Body of pancreas (tissue), 4 donors: Measurements from ENCODE around the gene LRRC8B. TPM values are rescaled to one million over a fixed set of nuclear protein-coding genes. Genes with fewer than 3 reads are reported as not detected.

Source experiments
- ATAC-seq: fragments of 150-250 bp; one replicate; pipeline ENCODE4 v1.9.1; 2016
- DNase-seq, 4 donors: peaks; one replicate each; pipeline ENCODE4 v3.0.0-alpha.2; 2019
- H3K27ac ChIP-seq, 4 donors: fragments of 200-600 bp; sonication (generic); 1 replicate in 3 of 4; 2 replicates in 1 of 4; pipeline versions ENCODE4 v1.5.1 to v1.6.1; 2016 to 2019; ENCODE audit warnings: mild to moderate bottlenecking in 1 of 4, mixed read lengths in 1 of 4, moderate library complexity in 1 of 4
- H3K27me3 ChIP-seq, 2 donors: fragments of 200-600 bp; sonication (generic); one replicate each; pipeline ENCODE4 v1.6.0; 2016; ENCODE audit warnings: mild to moderate bottlenecking in 1 of 2
- H3K36me3 ChIP-seq, 2 donors: fragments of 200-600 bp; sonication (generic); replicated peaks in 1 of 2; 2 replicates each; pipeline ENCODE4 v1.5.1; 2016; ENCODE audit warnings: low read depth in 2 of 2; ENCODE audit not compliant: insufficient read depth in 1 of 2
- H3K4me1 ChIP-seq: fragments of 200-600 bp; sonication (generic); one replicate; pipeline ENCODE4 v1.6.0; 2016
- H3K4me3 ChIP-seq, 2 donors: fragments of 200-600 bp; sonication (generic); 1 replicate in 1 of 2; 2 replicates in 1 of 2; pipeline ENCODE4 v1.5.1; 2016 to 2019
- H3K9me3 ChIP-seq, 3 donors: fragments of 200-600 bp; sonication (generic); 1 replicate in 2 of 3; 2 replicates in 1 of 3; pipeline ENCODE4 v1.5.1; 2016
- CTCF ChIP-seq, 7 experiments: fragments of 450-650 bp in 4 of 7; fragments of 200-600 bp in 3 of 7; sonication (generic) in 3 of 7; IDR thresholded peaks; one replicate each; pipeline ENCODE4 v1.5.1; 2016 to 2019; ENCODE audit warnings: antibody characterized with exemption in 7 of 7
- POLR2A ChIP-seq, 3 donors: fragments of 450-650 bp; IDR thresholded peaks; one replicate each; pipeline ENCODE4 v1.6.1; 2016; ENCODE audit warnings: antibody characterized with exemption in 3 of 3, mild to moderate bottlenecking in 2 of 3
- WGBS, 2 donors: methylation state at CpG; one replicate each; pipeline ENCODE4 v1.1.5; 2017; 5-methylcytosine and 5-hydroxymethylcytosine counted together
- intact Hi-C: fragments of 100-400 bp; cut with DNase I; formaldehyde crosslinking; loops from one replicate; pipeline ENCODE4 v1.15.1; 2023
- total RNA-seq, 2 donors: library from RNA; depleted of rRNA; stranded (reverse); fragments of >200 nt; gene quantifications; one replicate each; pipeline ENCODE4 v1.1.0, GENCODE V29; 2016

The LRRC8B gene
- total RNA-seq, 2 donors from 2014 or later: 6.0 to 23.4 TPM

GRCh38 chr1:89606227-89606980, 81.8 kb downstream of the LRRC8B start:
- Histone ChIP-seq H3K27ac (no peak overlapping the region), H3K9me3 (no peaks in the 10 kb centered on the region), H3K4me3 (no peak overlapping the region), H3K36me3 (no peaks in the 10 kb centered on the region), H3K4me1 (no peaks in the 10 kb centered on the region), H3K27me3 (no peaks in the 10 kb centered on the region)
- intact Hi-C loops: no loop called here
- DNase-seq (no peak), ATAC-seq (no peak)
- WGBS, 2 donors: 88 to 94% methylated on average over 3 of the region's 3 CpGs
- TF ChIP-seq CTCF (IDR thresholded peaks at IDR 0.05): no peak
- no peak for TF ChIP-seq POLR2A (IDR thresholded peaks at IDR 0.05)

GRCh38 chr1:89607156-89607555, 82.5 kb downstream of the LRRC8B start:
- Histone ChIP-seq H3K9me3 (no peaks in the 10 kb centered on the region), H3K4me1 (no peaks in the 10 kb centered on the region), H3K27ac (no peak overlapping the region), H3K36me3 (no peaks in the 10 kb centered on the region), H3K27me3 (no peaks in the 10 kb centered on the region), H3K4me3 (no peak overlapping the region)
- ATAC-seq: no peak
- intact Hi-C loops: no loop called here
- no peak for TF ChIP-seq POLR2A (IDR thresholded peaks at IDR 0.05)
- no peak for TF ChIP-seq CTCF (IDR thresholded peaks at IDR 0.05)
- no peak for DNase-seq
- 83 to 85% methylated on average over 2 of the region's 2 CpGs for WGBS, 2 donors

- no peak for ATAC-seq
- intact Hi-C loops: no loop called here
- TF ChIP-seq POLR2A (IDR thresholded peaks at IDR 0.05) (no peak), CTCF (IDR thresholded peaks at IDR 0.05) (no peak)
- 73 to 81% methylated on average over 5 of the region's 5 CpGs for WGBS, 2 donors
- Histone ChIP-seq H3K9me3 (no peaks in the 10 kb centered on the region), H3K27ac (no peak overlapping the region), H3K27me3 (no peaks in the 10 kb centered on the region), H3K36me3 (no peaks in the 10 kb centered on the region), H3K4me3 (no peak overlapping the region), H3K4me1 (no peaks in the 10 kb centered on the region)
- no peak for DNase-seq
Observed at GRCh38 chr1:89607586-89608318, 83.1 kb downstream of the LRRC8B start.

GRCh38 chr1:89608319-89608983, 83.8 kb downstream of the LRRC8B start:
- H3K27ac ChIP-seq: no peak overlapping the region
- no peaks in the 10 kb centered on the region for H3K27me3 ChIP-seq
- no peak overlapping the region for H3K4me3 ChIP-seq
- H3K36me3 ChIP-seq: no peaks in the 10 kb centered on the region
- 67 to 74% methylated on average over 9 of the region's 9 CpGs for WGBS, 2 donors
- no peaks in the 10 kb centered on the region for H3K9me3 ChIP-seq
- no peaks in the 10 kb centered on the region for H3K4me1 ChIP-seq
- TF ChIP-seq POLR2A (IDR thresholded peaks at IDR 0.05): no peak
- TF ChIP-seq CTCF (IDR thresholded peaks at IDR 0.05): no peak
- ATAC-seq (no peak), DNase-seq (no peak)
- intact Hi-C loops: no loop called here
